GM23338 (cell line): Measurements from ENCODE around the gene ECT2. TPM values are rescaled to one million over a fixed set of nuclear protein-coding genes. Genes with fewer than 3 reads are reported as not detected.

Source experiments
- ATAC-seq: fragments of 200-7000 bp; cut with Tn5 transposase; 3 replicates; pipeline ENCODE4 v1.9.1; 2020
- DNase-seq: peaks from one replicate; pipeline ENCODE4 v3.0.0-alpha.2; 2015; ENCODE audit warnings: low spot score
- H2AFZ ChIP-seq: fragments of 200-600 bp; sonication (generic); 2 replicates; pipeline ENCODE4 v1.8.0; 2016; ENCODE audit warnings: antibody characterized with exemption, mild to moderate bottlenecking, moderate library complexity
- H3F3A ChIP-seq: fragments of 200-600 bp; sonication (generic); replicated peaks from 2 replicates; pipeline ENCODE4 v1.8.0; 2017; ENCODE audit warnings: antibody characterized with exemption, mixed run types, low read depth
- H3K27ac ChIP-seq: fragments of 200-600 bp; sonication (generic); 2 replicates; pipeline ENCODE4 v1.6.1; 2016; ENCODE audit warnings: low read depth
- H3K27me3 ChIP-seq: fragments of 200-600 bp; sonication (generic); 2 replicates; pipeline ENCODE4 v1.8.0; 2016; ENCODE audit warnings: mild to moderate bottlenecking, mixed run types, moderate library complexity; ENCODE audit not compliant: insufficient read depth
- H3K36me3 ChIP-seq: fragments of 200-600 bp; sonication (generic); 2 replicates; pipeline ENCODE4 v1.8.0; 2016; ENCODE audit warnings: mild to moderate bottlenecking; ENCODE audit not compliant: insufficient read depth
- H3K4me1 ChIP-seq: fragments of 200-600 bp; sonication (generic); 2 replicates; pipeline ENCODE4 v1.8.0; 2016; ENCODE audit warnings: mild to moderate bottlenecking, moderate library complexity; ENCODE audit not compliant: insufficient read depth
- H3K4me2 ChIP-seq: fragments of 200-600 bp; sonication (generic); 2 replicates; pipeline ENCODE4 v1.7.1; 2017; ENCODE audit warnings: mixed run types
- H3K4me3 ChIP-seq: fragments of 200-600 bp; sonication (generic); 2 replicates; pipeline ENCODE4 v1.6.1; 2016; ENCODE audit warnings: mixed run types
- H3K79me2 ChIP-seq: fragments of 200-600 bp; sonication (generic); replicated peaks from 2 replicates; pipeline ENCODE4 v1.8.0; 2017; ENCODE audit warnings: mild to moderate bottlenecking; ENCODE audit not compliant: insufficient read depth
- H3K9me2 ChIP-seq: fragments of 200-600 bp; sonication (generic); 2 replicates; pipeline ENCODE4 v1.8.0; 2017; ENCODE audit not compliant: insufficient read depth
- H4K20me1 ChIP-seq: fragments of 200-600 bp; sonication (generic); replicated peaks from 2 replicates; pipeline ENCODE4 v1.8.0; 2017; ENCODE audit warnings: mild to moderate bottlenecking; ENCODE audit not compliant: insufficient read depth
- H3K27ac Mint-ChIP-seq: 2 replicates; pipeline ENCODE4 v1.8.0; 2020; ENCODE audit warnings: inconsistent platforms, mild to moderate bottlenecking, moderate library complexity, mixed read lengths
- H3K27me3 Mint-ChIP-seq: 3 replicates; pipeline ENCODE4 v1.8.0; 2022; ENCODE audit warnings: low read depth, mild to moderate bottlenecking, moderate library complexity, mixed read lengths, inconsistent platforms; ENCODE audit not compliant: insufficient read depth, poor library complexity
- H3K36me3 Mint-ChIP-seq: 3 replicates; pipeline ENCODE4 v1.8.0; 2021; ENCODE audit warnings: low read depth, mild to moderate bottlenecking, inconsistent platforms, moderate library complexity, mixed read lengths
- H3K4me1 Mint-ChIP-seq: 3 replicates; pipeline ENCODE4 v1.8.0; 2020; ENCODE audit warnings: mild to moderate bottlenecking, inconsistent platforms, mixed read lengths
- H3K4me3 Mint-ChIP-seq: 3 replicates; pipeline ENCODE4 v1.8.0; 2021; ENCODE audit warnings: moderate library complexity, mild to moderate bottlenecking, inconsistent platforms, mixed read lengths
- H3K9me3 Mint-ChIP-seq: 3 replicates; pipeline ENCODE4 v1.8.0; 2020; ENCODE audit warnings: moderate library complexity, mild to moderate bottlenecking, inconsistent platforms, mixed read lengths
- EZH2 ChIP-seq: fragments of 200-600 bp; sonication (generic); IDR thresholded peaks from one replicate; pipeline ENCODE4 v1.8.0; 2017; ENCODE audit warnings: antibody characterized with exemption, mild to moderate bottlenecking, low read depth; ENCODE audit not compliant: unreplicated experiment
- EZH2phosphoT487 ChIP-seq: fragments of 200-600 bp; sonication (generic); IDR thresholded peaks from one replicate; pipeline ENCODE4 v1.8.1; 2018; ENCODE audit warnings: antibody characterized with exemption; ENCODE audit not compliant: unreplicated experiment
- NANOG ChIP-seq: IDR thresholded peaks from 2 replicates; pipeline ENCODE4 v1.6.1; 2016; ENCODE audit warnings: antibody characterized with exemption, borderline replicate concordance
- POLR2AphosphoS5 ChIP-seq: IDR thresholded peaks from 2 replicates; pipeline ENCODE4 v1.6.1; 2016; ENCODE audit warnings: antibody characterized with exemption, low read depth
- ZNF114 ChIP-seq: fragments of 250-450 bp; sonication (Bioruptor Pico); IDR thresholded peaks from 2 replicates; pipeline ENCODE4 v1.5.0; 2020; ENCODE audit warnings: mild to moderate bottlenecking, moderate library complexity
- polyA plus RNA-seq: library from polyadenylated mRNA; unstranded; fragments of >200 nt; fragmentation: Nextera tagmentation; extraction: Ambion mirVana; gene quantifications from 2 replicates; pipeline ENCODE4 v1.2.1, GENCODE V29; 2016
- total RNA-seq: library from RNA; depleted of rRNA; stranded (reverse); fragments of >200 nt; shearing (Covaris generic); gene quantifications from 2 replicates; pipeline ENCODE4 v1.2.3, GENCODE V29; 2014
- TF ChIP-seq, protein P1 (sequence below), 2 experiments: fragments of 200-600 bp in 1 of 2; sonication (generic) in 1 of 2; conservative IDR thresholded peaks; 2 replicates each; pipeline versions ENCODE4 v1.5.1 to v1.6.1; 2016 to 2017; ENCODE audit warnings: antibody characterized with exemption in 2 of 2, low read depth in 2 of 2, mild to moderate bottlenecking in 2 of 2, moderate library complexity in 1 of 2
- TF ChIP-seq, protein P2 (sequence below): fragments of 250-450 bp; sonication (Bioruptor Pico); IDR thresholded peaks from 2 replicates; pipeline ENCODE4 v1.5.0; 2020; ENCODE audit warnings: mild to moderate bottlenecking, moderate library complexity
- TF ChIP-seq, protein P3 (sequence below): IDR thresholded peaks from one replicate; pipeline ENCODE4 v1.6.1; 2018; ENCODE audit warnings: antibody characterized with exemption; ENCODE audit not compliant: unreplicated experiment
- TF ChIP-seq, protein P4 (sequence below): IDR thresholded peaks from 2 replicates; pipeline ENCODE4 v1.6.1; 2016; ENCODE audit warnings: antibody characterized with exemption

ECT2 gene
- total and polyA plus RNA-seq, 2 experiments from 2014 or later = 102 to 111 TPM

DNA sequence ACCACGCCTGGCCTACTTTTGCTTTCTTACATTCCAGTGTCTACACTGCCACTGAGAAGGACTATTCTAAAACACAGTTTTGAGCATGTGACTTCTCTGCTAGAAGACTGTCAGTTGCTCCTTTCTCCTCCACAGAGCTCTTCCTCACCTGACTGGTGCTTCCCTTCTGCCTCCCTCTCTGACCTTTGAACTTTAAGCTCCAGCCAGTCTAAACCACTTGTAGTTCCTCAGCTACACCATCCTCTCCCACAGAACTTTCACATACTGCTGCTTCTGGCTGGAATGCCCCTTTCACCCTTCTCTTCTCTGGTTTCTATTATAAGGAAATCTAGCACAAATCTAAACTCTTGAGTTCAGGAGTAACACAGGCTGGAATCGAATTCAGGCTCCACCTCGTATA, 48.8 kb upstream of the ECT2 start:
- Mint-ChIP-seq H3K27ac (no peak overlapping the region), H3K9me3 (no peaks in the 10 kb centered on the region), H3K4me3 (no peak overlapping the region), H3K36me3 (no peaks in the 10 kb centered on the region), H3K27me3 (peaks cover 3% of the 10 kb centered on the region), H3K4me1 (peaks cover 20% of the 10 kb centered on the region)
- H3K79me2 ChIP-seq = peaks cover 4% of the 10 kb centered on the region; the same call in 1 of the 2 replicates
- no peak overlapping the region for H3K27ac ChIP-seq
- ATAC-seq = no peak
- H3K4me2 ChIP-seq = no peak overlapping the region
- H3K4me3 ChIP-seq = no peak overlapping the region
- no peak for DNase-seq
- H3K4me1 ChIP-seq = peaks cover 11% of the 10 kb centered on the region
- no peaks in the 10 kb centered on the region for H3K9me2 ChIP-seq
- H2AFZ ChIP-seq = no peak overlapping the region
- H3K36me3 ChIP-seq = no peaks in the 10 kb centered on the region
- 0 out of 2 replicates have a peak, but pooled peaks cover 3% of the 10 kb centered on the region for H4K20me1 ChIP-seq
- TF ChIP-seq, protein P1, sequence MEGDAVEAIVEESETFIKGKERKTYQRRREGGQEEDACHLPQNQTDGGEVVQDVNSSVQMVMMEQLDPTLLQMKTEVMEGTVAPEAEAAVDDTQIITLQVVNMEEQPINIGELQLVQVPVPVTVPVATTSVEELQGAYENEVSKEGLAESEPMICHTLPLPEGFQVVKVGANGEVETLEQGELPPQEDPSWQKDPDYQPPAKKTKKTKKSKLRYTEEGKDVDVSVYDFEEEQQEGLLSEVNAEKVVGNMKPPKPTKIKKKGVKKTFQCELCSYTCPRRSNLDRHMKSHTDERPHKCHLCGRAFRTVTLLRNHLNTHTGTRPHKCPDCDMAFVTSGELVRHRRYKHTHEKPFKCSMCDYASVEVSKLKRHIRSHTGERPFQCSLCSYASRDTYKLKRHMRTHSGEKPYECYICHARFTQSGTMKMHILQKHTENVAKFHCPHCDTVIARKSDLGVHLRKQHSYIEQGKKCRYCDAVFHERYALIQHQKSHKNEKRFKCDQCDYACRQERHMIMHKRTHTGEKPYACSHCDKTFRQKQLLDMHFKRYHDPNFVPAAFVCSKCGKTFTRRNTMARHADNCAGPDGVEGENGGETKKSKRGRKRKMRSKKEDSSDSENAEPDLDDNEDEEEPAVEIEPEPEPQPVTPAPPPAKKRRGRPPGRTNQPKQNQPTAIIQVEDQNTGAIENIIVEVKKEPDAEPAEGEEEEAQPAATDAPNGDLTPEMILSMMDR (conservative IDR thresholded peaks at IDR 0.05; ENCODE audit: low read depth in 2 of 2) = no peak
- no peaks in the 10 kb centered on the region for H3F3A ChIP-seq
- no peaks in the 10 kb centered on the region for H3K27me3 ChIP-seq

DNA sequence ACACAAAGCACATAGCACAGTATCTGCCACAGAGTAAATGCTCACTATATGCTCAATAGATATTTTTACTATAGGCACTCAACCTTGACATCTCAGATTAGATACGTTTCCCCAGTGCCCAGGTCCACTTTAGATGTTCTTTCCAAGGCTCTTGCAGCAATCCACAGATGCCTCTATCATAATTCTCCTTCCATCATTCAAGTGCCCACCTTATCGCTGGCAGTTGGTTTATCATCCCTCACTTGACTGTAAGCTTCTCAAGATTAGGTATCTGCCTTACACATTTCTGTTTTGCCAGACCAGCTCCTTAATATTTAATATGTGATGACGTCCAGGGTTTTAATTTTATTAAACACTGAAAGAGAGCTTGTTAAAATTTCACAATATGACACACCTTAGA, 48.3 kb upstream of the ECT2 start:
- Mint-ChIP-seq H3K27me3 (peaks cover 3% of the 10 kb centered on the region), H3K4me1 (peaks cover 21% of the 10 kb centered on the region), H3K4me3 (no peak overlapping the region), H3K9me3 (no peaks in the 10 kb centered on the region), H3K36me3 (no peaks in the 10 kb centered on the region), H3K27ac (no peak overlapping the region)
- Histone ChIP-seq H3K27ac (no peak overlapping the region), H4K20me1 (0 out of 2 replicates have a peak, but pooled peaks cover 3% of the 10 kb centered on the region), H3K27me3 (no peaks in the 10 kb centered on the region), H3K36me3 (no peaks in the 10 kb centered on the region), H3K4me3 (no peak overlapping the region), H3F3A (no peaks in the 10 kb centered on the region), H3K4me1 (peaks cover 9% of the 10 kb centered on the region), H3K4me2 (no peak overlapping the region), H2AFZ (no peak overlapping the region), H3K9me2 (no peaks in the 10 kb centered on the region), H3K79me2 (peaks cover 4% of the 10 kb centered on the region; the same call in 1 of the 2 replicates)
- no peak for ATAC-seq
- no peak for DNase-seq
- TF ChIP-seq, protein P2, sequence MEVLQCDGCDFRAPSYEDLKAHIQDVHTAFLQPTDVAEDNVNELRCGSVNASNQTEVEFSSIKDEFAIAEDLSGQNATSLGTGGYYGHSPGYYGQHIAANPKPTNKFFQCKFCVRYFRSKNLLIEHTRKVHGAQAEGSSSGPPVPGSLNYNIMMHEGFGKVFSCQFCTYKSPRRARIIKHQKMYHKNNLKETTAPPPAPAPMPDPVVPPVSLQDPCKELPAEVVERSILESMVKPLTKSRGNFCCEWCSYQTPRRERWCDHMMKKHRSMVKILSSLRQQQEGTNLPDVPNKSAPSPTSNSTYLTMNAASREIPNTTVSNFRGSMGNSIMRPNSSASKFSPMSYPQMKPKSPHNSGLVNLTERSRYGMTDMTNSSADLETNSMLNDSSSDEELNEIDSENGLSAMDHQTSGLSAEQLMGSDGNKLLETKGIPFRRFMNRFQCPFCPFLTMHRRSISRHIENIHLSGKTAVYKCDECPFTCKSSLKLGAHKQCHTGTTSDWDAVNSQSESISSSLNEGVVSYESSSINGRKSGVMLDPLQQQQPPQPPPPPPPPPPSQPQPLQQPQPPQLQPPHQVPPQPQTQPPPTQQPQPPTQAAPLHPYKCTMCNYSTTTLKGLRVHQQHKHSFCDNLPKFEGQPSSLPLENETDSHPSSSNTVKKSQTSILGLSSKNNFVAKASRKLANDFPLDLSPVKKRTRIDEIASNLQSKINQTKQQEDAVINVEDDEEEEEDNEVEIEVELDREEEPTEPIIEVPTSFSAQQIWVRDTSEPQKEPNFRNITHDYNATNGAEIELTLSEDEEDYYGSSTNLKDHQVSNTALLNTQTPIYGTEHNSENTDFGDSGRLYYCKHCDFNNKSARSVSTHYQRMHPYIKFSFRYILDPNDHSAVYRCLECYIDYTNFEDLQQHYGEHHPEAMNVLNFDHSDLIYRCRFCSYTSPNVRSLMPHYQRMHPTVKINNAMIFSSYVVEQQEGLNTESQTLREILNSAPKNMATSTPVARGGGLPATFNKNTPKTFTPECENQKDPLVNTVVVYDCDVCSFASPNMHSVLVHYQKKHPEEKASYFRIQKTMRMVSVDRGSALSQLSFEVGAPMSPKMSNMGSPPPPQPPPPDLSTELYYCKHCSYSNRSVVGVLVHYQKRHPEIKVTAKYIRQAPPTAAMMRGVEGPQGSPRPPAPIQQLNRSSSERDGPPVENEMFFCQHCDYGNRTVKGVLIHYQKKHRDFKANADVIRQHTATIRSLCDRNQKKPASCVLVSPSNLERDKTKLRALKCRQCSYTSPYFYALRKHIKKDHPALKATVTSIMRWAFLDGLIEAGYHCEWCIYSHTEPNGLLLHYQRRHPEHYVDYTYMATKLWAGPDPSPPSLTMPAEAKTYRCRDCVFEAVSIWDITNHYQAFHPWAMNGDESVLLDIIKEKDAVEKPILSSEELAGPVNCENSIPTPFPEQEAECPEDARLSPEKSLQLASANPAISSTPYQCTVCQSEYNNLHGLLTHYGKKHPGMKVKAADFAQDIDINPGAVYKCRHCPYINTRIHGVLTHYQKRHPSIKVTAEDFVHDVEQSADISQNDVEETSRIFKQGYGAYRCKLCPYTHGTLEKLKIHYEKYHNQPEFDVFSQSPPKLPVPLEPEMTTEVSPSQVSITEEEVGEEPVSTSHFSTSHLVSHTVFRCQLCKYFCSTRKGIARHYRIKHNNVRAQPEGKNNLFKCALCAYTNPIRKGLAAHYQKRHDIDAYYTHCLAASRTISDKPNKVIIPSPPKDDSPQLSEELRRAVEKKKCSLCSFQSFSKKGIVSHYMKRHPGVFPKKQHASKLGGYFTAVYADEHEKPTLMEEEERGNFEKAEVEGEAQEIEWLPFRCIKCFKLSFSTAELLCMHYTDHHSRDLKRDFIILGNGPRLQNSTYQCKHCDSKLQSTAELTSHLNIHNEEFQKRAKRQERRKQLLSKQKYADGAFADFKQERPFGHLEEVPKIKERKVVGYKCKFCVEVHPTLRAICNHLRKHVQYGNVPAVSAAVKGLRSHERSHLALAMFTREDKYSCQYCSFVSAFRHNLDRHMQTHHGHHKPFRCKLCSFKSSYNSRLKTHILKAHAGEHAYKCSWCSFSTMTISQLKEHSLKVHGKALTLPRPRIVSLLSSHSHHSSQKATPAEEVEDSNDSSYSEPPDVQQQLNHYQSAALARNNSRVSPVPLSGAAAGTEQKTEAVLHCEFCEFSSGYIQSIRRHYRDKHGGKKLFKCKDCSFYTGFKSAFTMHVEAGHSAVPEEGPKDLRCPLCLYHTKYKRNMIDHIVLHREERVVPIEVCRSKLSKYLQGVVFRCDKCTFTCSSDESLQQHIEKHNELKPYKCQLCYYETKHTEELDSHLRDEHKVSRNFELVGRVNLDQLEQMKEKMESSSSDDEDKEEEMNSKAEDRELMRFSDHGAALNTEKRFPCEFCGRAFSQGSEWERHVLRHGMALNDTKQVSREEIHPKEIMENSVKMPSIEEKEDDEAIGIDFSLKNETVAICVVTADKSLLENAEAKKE (CRISPR knock-in tag) = no peak
- TF ChIP-seq ZNF114 (CRISPR knock-in tag) (no peak), EZH2 (no peak), EZH2phosphoT487 (no peak), POLR2AphosphoS5 (no peak), NANOG (no peak)
- TF ChIP-seq, protein P3, sequence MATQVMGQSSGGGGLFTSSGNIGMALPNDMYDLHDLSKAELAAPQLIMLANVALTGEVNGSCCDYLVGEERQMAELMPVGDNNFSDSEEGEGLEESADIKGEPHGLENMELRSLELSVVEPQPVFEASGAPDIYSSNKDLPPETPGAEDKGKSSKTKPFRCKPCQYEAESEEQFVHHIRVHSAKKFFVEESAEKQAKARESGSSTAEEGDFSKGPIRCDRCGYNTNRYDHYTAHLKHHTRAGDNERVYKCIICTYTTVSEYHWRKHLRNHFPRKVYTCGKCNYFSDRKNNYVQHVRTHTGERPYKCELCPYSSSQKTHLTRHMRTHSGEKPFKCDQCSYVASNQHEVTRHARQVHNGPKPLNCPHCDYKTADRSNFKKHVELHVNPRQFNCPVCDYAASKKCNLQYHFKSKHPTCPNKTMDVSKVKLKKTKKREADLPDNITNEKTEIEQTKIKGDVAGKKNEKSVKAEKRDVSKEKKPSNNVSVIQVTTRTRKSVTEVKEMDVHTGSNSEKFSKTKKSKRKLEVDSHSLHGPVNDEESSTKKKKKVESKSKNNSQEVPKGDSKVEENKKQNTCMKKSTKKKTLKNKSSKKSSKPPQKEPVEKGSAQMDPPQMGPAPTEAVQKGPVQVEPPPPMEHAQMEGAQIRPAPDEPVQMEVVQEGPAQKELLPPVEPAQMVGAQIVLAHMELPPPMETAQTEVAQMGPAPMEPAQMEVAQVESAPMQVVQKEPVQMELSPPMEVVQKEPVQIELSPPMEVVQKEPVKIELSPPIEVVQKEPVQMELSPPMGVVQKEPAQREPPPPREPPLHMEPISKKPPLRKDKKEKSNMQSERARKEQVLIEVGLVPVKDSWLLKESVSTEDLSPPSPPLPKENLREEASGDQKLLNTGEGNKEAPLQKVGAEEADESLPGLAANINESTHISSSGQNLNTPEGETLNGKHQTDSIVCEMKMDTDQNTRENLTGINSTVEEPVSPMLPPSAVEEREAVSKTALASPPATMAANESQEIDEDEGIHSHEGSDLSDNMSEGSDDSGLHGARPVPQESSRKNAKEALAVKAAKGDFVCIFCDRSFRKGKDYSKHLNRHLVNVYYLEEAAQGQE = no peak
- TF ChIP-seq, protein P4, sequence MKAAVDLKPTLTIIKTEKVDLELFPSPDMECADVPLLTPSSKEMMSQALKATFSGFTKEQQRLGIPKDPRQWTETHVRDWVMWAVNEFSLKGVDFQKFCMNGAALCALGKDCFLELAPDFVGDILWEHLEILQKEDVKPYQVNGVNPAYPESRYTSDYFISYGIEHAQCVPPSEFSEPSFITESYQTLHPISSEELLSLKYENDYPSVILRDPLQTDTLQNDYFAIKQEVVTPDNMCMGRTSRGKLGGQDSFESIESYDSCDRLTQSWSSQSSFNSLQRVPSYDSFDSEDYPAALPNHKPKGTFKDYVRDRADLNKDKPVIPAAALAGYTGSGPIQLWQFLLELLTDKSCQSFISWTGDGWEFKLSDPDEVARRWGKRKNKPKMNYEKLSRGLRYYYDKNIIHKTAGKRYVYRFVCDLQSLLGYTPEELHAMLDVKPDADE = no peak
